ENCODE results near the gene GPRIN1. TPM values are rescaled to one million over a fixed set of nuclear protein-coding genes. Genes with fewer than 3 reads are reported as not detected.
A peak's percentile ranks its signal among the peaks of the same experiment; 100 is the strongest.

Gene GPRIN1
- total and polyA plus RNA-seq, 2 donors (not counting 1 experiment from before 2014, with no cell fraction given): 0.72 to 2.1 TPM

GRCh38 chr5:176658817-176659511 lies 49.0 kb upstream of the GPRIN1 start:
- Histone ChIP-seq H3K27ac (ENCODE audit: low read length in 2 of 2) (peak overlapping the region; percentile 13 to 56), H3K4me1 (ENCODE audit: control insufficient read depth in 2 of 2, insufficient read depth in 2 of 2, low read length in 2 of 2) (peaks cover 25 to 33% of the 10 kb centered on the region in 2 donors), H3K36me3 (replicated peaks in 1 of 2; ENCODE audit: control extremely low read depth in 1 of 2, control insufficient read depth in 1 of 2, extremely low read depth in 1 of 2, insufficient read depth in 2 of 2, low read length in 1 of 2) (peaks cover 0 to 12% of the 10 kb centered on the region in 2 experiments), H2AFZ (ENCODE audit: insufficient read depth, low read depth, low read length, poor library complexity, severe bottlenecking) (peak overlapping the region; percentile 69), H3K27me3 (replicated peaks in 1 of 4; ENCODE audit: control extremely low read depth in 1 of 4, control insufficient read depth in 3 of 4, insufficient read depth in 4 of 4, low read length in 3 of 4) (peaks cover 0 to 9% (median 0%) of the 10 kb centered on the region in 4 experiments), H3K79me2 (ENCODE audit: control insufficient read depth, insufficient read depth, low read length) (no peaks in the 10 kb centered on the region), H4K20me1 (ENCODE audit: control insufficient read depth, insufficient read depth, low read length, poor library complexity, severe bottlenecking) (no peaks in the 10 kb centered on the region), H3K4me3 (ENCODE audit: control extremely low read depth in 1 of 5, extremely low read depth in 1 of 5, insufficient read depth in 1 of 5, low read depth in 2 of 5, low read length in 4 of 5) (peak overlapping the region in 4 of 5 experiments; percentile 12 to 56 (median 34)), H3K9me3 (ENCODE audit: control extremely low read depth in 1 of 3, control insufficient read depth in 2 of 3, insufficient read depth in 1 of 3, low read length in 2 of 3) (no peaks in the 10 kb centered on the region), H3K4me2 (replicated peaks; ENCODE audit: low read depth, low read length, poor library complexity, severe bottlenecking) (peak overlapping the region; percentile 69), H3K9ac (ENCODE audit: low read length) (peak overlapping the region; percentile 58)
- peak overlapping the region; percentile 85 for H3K4me3 Mint-ChIP-seq
- H3K27me3 Mint-ChIP-seq: peaks cover 9% of the 10 kb centered on the region
- CTCF ChIA-PET: interaction anchor here (1.2 to 5.6 kb wide), 11 partner anchors 9 to 453 kb away, joined by 3 to 78 read pairs (median 10); partner anchors contain the start of genes CLTB, EIF4E1B, SNCB and TSPAN17
- WGBS (ENCODE audit: insufficient coverage): 37% methylated on average over 5 of the region's 11 CpGs
- ATAC-seq (ENCODE audit: low read depth) (no peak), DNase-seq (peak; percentile 60)
- H3K9me3 Mint-ChIP-seq (ENCODE audit: insufficient read depth): no peaks in the 10 kb centered on the region
- peaks cover 35% of the 10 kb centered on the region for H3K4me1 Mint-ChIP-seq
- intact Hi-C loops (cut with micrococcal nuclease): loop anchor here (2.0 kb wide), 1 partner anchor 300 kb away; no protein-coding TSS in a partner anchor
- no peak for TF ChIP-seq CTCF (IDR thresholded peaks at IDR 0.05)
- no peak for TF ChIP-seq EZH2 (IDR thresholded peaks at IDR 0.05; ENCODE audit: borderline replicate concordance, insufficient read depth, low read depth, low read length, poor library complexity, severe bottlenecking)
- peak overlapping the region; percentile 85 for H3K27ac Mint-ChIP-seq
- POLR2A ChIA-PET: interaction anchor here (1.2 kb wide), 1 partner anchor 12 kb away, joined by 3 read pairs; no protein-coding TSS in a partner anchor

Measured in B cell (primary cell).